ENCODE data around the gene SUN1.
A peak's percentile ranks its signal among the peaks of the same experiment; 100 is the strongest.

Gene SUN1

DNA sequence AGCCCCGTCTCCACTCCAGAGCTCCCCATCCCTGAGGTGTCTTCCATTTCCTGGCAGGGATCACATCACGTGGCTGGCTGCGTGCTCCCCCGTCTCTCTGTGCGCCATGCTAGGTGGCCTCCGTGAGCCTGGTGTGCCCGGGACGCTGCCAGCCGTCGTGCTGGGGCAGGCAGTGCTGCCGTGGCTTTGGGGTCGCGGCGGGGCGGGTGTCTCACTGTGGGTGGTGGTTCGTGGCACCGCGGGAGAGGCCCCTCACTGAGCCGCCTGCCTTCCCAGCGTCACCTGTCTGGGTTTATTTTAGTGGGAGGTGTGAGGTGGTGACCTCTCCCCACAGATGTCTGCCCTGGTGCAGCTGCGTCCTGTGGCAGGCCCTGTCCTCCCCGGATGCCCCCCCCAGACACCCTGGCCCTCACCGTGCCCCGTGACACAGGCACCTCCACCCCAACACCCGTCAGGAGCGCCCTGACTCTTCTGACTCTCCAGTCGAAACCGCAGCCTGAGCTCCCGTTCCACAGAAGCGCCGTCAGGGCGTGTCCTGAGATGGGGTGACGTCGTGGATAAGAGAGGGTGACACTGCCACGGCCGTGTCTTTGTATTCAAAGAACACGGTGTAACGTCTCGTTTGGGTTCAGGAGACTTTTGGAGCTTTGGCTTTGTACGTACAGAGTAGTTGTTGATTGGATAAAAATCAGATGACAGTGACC, 62.0 kb downstream of the SUN1 start:
- DNase-seq, result no peak

DNA sequence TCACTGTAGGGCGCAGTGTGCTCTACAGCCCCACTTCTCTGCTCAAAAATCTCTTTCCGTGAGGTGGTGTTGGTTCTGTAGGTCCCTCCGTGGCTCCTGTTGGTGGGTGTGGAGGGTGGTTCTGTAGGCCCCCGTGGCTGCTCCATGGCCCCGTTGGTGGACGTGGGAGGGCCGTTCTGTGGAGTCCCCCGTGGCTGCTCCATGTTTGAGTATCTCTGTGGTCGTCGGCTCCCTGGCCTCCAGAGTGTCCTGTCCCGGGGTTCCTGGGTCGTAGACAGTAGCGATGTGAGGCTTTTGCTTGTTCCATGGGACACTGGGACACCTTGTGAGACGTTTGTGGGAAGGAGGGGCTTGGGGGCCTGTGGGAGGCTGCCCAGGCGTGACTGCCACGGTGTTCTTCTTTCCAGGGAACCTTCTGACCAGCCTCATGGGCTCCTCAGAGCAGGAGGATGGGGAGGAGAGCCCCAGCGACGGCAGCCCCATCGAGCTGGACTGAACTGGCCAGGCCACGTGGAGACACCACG, 62.7 kb downstream of the SUN1 start:
- no peak for DNase-seq

DNA sequence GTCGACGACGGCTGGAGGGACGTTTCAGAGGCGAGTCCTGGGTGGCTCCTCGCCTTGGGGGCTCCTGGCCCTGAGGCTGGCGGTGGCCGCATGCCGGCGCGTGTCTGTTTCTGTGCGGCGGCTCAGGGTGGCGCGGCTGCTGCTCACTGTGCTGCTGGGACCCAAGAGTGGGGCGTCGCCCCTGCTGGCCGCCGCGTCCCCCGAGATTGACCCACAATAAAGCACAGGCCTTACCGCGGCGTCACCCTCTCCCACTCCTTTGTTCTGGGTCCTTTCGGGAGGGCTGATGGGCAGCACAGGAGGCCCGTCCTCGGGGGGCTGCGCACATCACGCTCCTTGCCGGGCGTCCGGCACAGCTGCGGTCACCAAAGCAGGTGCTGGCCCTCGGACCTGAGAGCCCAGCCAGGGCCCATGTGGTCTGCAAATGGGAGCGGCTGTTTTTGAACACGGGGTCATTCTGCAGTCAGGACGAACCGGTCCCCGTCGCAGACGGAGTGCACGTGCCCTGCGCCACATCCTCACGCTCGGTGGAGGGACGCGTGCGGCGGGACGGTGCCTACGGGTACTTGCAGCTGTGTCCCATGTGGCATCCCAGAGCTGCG, 63.3 kb downstream of the SUN1 start:
- no peak for DNase-seq

DNA sequence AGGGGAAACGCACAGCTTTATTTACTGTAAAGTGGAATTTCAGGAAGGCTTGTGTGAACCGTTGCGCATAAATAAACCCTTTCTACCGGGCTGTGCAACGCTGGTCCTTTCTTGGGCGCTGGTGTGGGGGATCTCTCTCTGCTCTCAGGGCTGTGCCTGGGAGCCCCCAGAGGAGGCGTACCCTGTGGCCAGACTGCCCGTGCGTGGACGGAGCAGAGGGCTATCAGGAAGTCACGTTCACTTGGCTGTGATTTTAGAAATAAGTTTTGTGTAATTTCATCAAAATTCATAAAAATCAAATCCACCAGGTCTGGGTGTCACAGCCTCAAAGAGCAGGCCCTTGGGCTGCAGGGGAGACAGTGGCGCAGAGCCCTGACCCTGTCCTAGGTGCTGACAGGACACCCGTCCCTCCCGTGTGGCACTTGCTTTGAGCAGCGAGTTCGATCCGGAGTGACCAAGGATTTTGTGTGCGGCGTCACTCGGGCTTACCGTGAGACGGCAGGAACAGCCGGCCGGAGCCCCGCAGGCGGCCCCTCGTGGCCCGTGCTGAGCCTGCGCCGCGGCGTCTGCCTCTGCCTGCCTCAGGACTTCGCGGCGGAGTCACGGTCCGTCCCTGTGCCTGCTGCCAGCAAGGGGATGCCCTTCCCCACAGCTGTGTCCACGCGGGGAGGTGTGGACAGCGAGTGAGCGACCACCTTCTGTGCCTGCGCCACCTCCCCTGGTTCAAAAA, 64.2 kb downstream of the SUN1 start:
- no peak for DNase-seq

DNA sequence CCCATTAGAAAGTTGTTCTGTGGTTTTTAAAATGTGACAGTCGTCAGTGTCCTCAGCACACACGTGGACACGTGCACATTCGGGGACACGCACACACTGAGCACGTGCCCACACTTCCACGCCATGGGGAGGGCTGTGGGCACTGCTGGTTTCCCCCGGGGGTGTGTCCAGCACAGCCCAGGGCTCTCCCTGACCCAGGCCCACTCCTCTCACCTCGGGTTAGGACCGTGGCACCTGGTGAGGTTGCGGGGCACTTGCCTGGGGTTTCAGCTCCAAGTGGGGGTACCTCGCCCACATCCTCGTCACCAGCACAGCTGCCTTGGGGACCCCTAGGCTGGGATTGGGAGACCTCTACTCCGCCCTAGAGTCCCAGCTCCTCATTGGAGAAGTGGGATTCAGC, 64.8 kb downstream of the SUN1 start:
- DNase-seq, result no peak

DNA sequence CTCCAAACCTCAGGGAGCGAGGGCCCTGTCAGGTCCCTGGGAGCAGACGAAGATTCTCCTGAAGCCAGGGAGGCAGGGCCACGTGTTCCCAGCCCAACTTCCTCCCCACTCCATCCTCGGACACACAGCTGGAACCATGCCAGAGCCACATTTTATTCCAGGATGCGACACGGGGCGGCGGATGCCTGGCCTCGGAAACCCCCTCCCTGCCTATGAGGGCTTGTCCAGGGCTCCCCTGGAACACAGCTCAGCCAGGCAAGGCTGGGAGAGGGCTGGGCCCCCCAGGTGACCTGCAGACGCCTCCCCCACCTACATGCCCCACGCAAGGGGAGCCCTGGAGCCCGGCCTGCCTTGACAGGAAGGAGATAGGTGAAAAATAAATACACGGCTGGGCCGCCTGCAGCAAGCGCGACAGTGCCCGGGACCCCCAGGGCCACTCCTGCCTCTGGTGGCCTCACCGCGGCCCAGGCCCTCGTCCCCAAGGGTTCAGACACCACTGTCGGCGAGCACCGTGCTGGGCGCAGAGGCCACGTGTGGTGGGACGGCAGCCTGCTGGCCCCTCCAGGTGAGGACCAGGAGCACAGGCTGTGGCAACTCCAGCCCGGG, 65.6 kb downstream of the SUN1 start:
- no peak for DNase-seq

DNA sequence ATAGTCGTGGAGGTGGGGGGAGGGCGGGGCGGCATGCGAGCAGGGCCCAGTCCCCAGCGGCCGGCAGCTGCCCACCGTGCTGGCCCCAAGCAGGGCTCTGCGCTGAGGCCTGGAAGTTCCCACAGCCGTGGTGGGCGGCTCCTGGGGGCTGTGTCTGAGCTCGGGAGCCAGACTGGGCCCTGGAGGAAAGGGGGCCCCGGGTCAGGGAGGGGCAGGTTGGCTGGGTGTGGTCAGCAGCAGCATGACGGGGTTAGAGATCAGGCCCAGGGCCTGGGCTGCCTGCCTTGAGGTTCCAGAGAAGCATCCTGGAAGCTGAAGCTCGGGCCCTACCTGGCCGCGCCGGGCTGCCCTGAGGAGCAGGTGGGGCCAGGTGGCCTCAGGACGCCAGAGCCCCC, 66.2 kb downstream of the SUN1 start:
- no peak for DNase-seq

DNA sequence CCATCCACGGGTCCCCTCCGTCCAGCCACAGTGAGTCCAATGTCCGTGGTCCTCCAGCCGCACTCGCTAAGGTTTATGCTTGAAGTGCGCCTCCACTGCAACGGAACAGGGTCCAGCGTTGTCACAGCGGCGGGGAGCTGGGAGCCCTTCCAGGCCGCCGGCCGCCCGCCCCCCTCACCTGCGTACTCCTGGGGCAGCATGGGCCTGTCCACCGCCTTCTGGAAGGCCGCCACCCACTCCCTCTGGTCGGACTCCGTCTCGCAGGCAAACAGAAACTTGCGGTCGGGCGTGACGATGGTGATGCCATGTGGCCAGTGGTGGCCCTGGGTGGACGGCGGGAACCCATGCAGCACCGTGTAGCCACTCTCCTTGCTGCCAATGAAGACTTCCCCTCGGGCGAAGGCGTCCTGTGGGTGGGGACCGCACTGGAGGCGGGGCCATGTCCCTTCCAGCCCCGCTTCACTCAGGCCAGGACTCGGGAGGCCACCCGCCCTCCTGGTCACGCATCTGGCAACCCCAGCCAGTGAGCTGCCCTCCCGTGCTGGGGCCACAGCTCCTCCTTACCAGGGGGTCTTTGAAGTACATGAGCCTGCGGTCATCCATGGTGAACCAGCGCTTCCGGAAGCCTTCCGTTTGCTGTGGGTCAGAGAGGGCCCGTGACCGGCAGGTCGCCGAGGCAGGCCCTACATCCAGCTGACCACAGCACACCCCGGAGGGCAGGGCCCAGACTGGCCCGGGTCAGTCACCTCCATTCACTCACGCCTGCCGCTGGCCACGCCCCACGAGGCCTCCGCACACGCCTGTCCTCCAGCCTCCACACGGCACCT, 66.8 kb downstream of the SUN1 start:
- DNase-seq, result no peak

DNA sequence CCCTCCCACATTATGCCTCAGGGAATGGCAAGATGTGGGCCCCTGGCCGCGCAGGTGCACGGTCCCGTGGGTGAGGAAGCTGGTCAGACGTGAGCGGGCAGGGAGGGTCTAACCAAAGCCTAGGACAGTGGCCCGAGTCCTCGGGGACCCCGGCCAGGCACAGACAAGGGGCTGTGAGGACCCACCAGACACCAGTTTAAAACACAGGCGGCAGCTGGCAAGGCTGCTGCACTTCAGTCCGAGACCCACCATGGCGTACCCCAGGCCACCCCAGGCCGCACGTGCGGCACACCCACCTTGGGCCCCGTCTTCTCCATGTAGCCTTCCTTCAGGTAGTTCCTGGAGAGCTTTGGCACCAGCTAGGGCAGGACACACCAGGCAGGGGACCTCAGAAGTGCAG, 67.5 kb downstream of the SUN1 start:
- no peak for DNase-seq

DNA sequence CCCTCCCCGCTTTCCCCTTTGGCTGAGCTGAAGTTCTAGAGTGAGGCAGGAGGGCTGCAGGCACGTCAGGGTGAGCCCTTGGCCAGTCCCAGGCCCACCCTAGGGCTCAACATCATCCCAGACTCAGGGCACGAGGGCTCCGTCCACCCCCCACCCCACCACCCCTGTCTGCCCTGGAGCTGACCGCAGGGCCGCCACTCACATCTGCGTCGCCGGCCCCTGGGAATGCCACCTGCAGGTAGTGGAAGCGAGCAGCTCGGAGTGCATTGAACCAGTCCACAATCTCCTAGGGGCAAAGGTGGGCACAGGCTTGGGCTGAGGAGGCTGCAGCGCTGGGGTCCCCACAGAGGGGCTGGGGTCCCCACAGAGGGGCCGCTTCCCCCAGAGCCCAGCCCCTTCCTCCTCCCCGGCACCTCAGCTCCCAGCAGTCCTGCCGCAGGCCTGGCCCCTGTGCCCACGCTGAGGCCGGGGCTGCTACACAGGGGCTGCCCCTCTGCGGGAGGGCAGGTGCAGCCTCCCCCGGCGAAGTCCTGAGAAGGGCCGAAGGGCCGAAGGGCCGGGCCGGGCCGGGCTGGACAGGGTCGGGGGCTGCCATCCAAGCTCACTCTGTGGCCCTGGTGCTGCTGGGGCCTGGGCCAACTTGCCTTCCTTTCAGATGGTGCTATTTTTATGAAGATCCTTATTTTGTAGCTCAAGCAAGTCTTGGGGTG, 68.2 kb downstream of the SUN1 start:
- DNase-seq, result no peak

DNA sequence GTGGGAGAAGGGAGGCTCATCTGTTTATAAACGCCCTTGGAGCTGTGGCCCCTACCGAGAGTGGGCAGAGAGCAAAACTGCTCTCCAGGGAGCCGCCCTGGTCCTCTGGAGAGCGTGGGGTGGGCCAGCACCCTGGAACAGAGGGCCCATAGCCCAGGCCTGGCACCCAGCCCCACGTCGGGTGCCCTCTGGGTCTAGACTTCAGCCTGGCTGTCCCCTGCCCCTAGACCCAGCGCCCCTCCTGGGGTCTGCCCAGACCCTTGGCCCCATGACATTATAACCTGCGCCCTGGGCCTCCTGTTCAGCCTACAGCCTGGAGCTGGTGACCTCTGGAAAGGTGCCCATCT, 68.7 kb downstream of the SUN1 start:
- DNase-seq, result no peak

DNA sequence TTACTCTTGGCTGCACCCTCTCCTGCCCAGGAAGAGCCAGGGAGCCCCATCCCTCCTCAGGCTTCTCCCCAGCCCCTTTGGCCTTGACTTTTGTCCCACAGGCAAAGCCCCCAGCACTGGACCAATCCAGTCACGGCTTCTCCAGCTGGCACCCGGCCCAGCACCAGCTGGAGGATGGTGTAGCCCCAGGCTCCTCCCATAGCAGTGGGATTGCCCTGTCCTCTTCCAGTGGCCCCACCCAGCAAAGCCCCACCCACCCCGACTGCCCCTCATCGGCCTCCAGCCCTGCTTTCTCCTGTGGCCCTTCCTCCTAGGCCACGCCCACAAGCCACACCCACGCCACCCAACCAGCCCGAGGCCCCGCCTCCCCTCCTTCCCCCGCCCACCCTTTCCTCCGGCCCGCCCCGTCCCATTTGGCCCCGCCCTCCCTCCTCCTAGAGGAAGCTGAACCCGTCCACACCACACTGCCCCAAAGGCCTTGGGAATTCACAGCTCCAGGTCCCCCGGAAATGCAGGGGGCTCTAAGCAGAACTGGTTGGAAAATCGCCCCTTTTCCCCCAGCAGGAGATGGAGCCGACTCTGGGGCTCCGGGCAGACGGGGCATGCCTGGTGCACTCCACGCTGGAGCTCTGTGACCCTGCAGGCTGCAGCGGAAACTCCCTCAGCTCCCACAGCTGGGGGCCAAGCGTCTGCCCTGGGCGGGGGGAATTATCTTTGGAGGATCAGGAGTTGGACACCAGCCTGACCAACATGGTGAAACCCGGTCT, 69.3 kb downstream of the SUN1 start:
- DNase-seq, result peak; percentile 35 to 90

DNA sequence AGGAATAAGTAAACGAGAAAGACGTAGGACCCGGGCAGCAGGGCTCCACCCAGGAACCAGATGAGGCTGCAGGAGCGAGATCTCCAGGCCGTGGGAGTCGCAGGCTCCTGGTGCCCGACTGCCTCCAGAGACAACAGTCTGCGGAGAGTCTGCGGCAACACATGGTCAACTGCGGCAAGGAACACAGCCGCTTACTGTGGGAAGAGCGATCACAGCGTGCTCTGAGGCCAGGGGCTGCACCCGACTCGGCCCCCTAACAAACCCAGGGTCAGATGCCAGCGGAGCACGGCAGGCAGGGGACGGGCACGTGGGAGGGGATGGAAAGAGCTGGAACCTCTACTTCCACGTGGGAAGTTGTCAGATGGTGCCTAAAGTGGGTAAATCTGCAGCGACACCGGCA, 70.7 kb downstream of the SUN1 start:
- no peak for DNase-seq

DNA sequence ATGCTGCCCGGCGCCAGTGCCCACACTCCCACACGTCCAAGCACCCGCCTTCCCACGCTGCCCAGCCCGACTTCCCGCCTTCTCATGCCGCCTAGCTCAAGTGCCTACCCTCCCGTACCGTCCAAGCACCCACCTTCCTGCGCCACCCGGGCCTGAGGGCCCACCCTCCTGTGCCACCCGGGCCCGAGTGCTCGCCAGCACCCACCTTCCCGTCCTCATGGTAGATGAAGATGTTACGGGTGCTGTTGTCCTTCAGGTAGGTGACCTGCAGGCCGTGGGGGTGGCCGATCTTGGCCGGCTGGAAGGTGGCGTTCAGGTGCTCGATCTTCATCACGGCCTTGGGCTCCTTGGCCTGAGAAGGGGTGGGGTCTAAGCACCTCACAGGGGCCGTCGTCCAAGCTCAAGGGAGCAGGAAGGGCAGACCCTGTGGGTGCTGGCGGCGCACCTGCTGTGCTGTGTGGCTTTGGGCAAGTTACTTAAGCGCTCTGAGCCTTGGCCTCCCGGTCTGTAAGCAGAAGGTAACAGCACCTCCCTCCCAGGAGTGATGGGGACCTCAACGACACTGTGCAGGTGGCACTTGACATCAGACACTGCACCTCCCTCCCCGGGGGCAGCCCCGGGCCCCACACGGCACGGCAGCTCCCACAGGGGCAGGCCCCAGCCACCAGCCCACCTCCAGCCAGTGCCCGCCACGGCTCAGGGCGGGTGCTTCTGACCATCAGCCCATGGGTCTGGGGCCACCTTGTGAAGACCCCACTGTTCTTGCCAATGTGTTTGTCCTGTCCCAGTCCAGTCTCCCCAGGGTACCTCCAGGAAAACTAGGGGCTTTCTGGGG, 71.9 kb downstream of the SUN1 start:
- no peak for DNase-seq

DNA sequence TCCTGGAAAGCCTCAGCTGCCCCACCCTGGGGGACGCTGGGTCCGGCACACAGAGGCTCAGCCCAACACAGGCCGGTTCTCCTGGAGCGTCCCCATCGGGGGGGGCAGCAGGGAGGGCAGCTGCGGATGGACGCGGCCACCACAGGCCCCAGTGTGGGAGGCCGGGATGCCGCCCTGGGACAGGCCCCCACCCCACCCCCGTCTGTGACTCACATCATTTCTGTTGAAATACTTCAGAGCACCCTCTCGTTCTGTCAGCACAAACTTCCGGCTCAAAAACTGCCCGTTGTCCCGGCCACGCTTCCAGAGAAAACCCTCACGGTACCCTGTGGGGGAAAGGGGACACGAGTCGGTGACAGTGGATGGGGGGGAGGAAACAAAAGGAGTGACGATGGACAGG, 72.6 kb downstream of the SUN1 start:
- no peak for DNase-seq

DNA sequence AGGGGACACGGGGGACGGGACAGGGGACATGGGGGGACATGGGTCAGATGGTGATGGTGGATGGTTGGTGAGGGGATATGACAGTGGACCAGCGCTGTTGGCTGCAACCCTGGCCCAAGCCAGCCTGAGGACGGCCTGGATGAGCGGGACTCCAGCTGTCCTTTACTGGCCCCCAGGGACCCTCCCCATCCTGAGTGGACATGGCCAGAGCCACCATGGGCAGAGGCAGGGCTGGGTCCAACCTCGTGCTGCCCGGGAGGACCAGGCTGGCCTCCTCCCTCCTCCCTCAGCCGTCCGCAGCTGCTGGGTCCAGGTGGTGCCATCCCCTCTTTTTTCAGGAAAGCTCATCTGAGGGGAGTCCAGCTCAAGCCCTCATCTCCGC, 74.5 kb downstream of the SUN1 start:
- DNase-seq, result no peak

DNA sequence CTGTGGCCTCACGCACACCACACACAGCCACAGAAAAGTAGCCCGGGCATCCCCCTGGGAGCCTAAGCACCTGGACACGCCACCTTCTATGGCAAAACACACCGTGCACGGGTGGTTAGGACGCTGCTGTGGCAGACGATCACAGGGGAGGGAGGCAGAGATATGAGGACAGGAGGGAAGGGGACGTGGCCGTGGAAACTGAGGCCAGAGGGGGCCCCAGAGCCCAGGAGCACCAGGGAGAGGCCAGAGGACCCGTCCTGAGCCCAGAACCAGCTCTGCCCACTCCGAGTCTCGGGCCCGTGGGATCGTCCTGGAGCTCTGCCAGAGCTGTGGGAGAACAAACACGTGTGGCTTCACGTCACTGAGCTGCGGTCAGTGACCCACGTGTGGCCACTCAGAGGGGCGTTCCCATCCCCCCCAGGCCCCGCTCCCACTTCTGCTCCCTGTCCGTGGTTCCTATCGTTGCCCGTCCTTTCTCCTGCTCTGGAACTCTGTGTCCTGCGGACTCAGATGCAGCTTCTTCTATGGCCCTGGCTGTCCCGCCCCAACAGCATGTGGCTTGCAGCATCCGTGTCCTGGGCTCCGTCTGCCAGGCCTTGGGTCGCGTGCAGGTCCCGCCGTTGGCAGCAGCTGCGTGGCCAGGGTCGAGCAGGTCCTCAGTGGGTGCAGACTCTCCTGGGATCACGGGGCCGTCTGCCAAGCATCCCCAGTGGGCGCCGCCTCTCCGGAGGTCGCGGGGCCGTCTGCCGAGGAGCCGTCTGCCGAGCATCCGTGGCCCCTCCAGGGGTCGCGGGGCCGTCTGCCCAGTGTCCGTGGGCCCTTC, 75.1 kb downstream of the SUN1 start:
- DNase-seq, result no peak

DNA sequence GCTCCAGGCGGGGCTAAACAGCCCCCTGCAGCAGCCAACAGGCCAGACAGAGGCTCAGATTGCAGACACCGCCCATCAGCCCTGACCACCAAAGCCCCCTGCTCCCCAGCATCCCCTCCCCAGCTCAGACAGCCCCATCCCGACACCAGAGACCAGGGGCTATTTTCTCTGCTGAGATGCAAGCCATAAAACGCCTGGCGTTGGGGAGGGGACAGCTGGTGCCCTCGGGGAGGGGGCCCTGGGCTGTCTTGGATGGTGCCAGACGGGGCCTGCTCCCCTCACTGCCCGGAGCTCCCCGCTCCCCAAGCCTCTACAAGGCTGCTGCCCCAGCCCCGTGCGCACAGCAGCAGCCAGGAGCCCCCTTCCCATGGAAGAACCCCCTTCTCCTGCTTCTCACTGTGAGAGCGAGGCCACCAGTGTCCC, 75.9 kb downstream of the SUN1 start:
- no peak for DNase-seq

DNA sequence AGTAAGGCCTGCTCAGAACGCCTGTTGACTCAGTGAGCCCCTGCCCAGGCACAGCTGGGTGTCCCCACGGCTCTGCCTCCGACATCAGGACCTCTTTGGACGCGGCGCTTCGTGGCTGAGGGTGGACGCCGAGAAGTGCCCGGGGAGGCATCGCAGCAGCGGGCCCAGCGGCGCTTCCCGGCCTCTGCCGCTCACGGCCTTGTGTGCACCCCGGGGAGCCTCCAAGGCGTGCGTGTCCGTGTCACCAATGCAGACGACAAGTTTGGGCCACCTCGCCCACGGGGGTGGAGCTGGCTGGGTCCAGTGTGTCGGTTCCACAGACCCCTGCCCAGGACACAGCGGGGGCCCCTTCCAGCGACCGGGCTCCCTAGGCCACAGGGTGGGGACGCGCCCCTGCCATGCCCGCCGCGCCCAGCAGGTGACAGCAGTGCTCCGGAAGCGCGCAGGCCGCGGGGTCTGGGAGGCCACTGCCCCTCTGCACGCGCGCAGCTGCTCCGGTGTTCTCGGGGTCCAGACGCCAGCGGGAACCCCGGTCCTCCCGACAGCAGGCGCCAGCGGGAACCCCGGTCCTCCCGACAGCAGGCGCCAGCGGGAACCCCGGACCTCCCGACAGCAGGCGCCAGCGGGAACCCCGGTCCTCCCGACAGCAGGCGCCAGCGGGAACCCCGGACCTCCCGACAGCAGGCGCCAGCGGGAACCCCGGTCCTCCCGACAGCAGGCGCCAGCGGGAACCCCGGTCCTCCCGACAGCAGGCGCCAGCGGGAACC, 76.5 kb downstream of the SUN1 start:
- DNase-seq, result peak in 1 of 2 experiments; percentile 56

Measured in NCI-H446 (cell line).